BJ (cell line): ENCODE data around the gene CPED1. TPM values are rescaled to one million over a fixed set of nuclear protein-coding genes. Genes with fewer than 3 reads are reported as not detected.

Source experiments
- CTCF ChIA-PET: fragments of 350-600 bp; formaldehyde crosslinking; extraction: SDS; loops from one replicate; lab custom pipeline; 2021; ENCODE audit warnings: antibody characterized with exemption, inconsistent platforms; lab: Yijun Ruan, JAX
- POLR2A ChIA-PET: fragments of 300-600 bp; sonication (Branson Sonifier 250); formaldehyde crosslinking; extraction: SDS; loops from one replicate; lab custom pipeline; 2021; ENCODE audit warnings: antibody characterized with exemption; lab: Charles Lee
- DNase-seq: peaks from one replicate; pipeline ENCODE4 v3.0.0-alpha.2; 2011; ENCODE audit warnings: low read depth
- H3K27me3 ChIP-seq: 2 replicates; pipeline ENCODE4 v1.6.0; 2011; ENCODE audit warnings: low read length; ENCODE audit not compliant: control insufficient read depth, insufficient read depth
- H3K36me3 ChIP-seq: 2 replicates; pipeline ENCODE4 v1.5.1; 2011; ENCODE audit warnings: low read length; ENCODE audit not compliant: control insufficient read depth, insufficient read depth
- H3K4me3 ChIP-seq: 2 replicates; pipeline ENCODE4 v1.5.1; 2011; ENCODE audit warnings: low read depth, mild to moderate bottlenecking, control low read depth, low read length
- CTCF ChIP-seq: IDR thresholded peaks from 2 replicates; pipeline ENCODE4 v1.5.1; 2011; ENCODE audit warnings: low read depth, mild to moderate bottlenecking, control low read depth, inconsistent platforms, low read length, moderate library complexity; ENCODE audit not compliant: insufficient read depth
- polyA plus RNA-seq: library from polyadenylated mRNA; depleted of rRNA; stranded (reverse); fragments of >200 nt; gene quantifications from 2 replicates; pipeline ENCODE4 v1.2.3, GENCODE V29; 2011

The CPED1 gene
- polyA plus RNA-seq, 1 experiment = 18.3 TPM

- TF ChIP-seq CTCF = no peak
- Histone ChIP-seq H3K4me3 (no peak overlapping the region), H3K27me3 (no peaks in the 10 kb centered on the region), H3K36me3 (no peaks in the 10 kb centered on the region; the same call in 1 of the 2 replicates)
- no peak for DNase-seq
- ChIA-PET CTCF (no interaction called here), POLR2A (no interaction called here)
Measured at GRCh38 chr7:121023194-121023593, 34.7 kb downstream of the CPED1 start.

GRCh38 chr7:121023683-121024511 lies 35.4 kb downstream of the CPED1 start:
- Histone ChIP-seq H3K27me3 (no peaks in the 10 kb centered on the region), H3K4me3 (no peak overlapping the region; the same call in 1 of the 2 replicates), H3K36me3 (no peaks in the 10 kb centered on the region; the same call in 1 of the 2 replicates)
- no peak for TF ChIP-seq CTCF
- POLR2A ChIA-PET = interaction anchor here (0.9 kb wide), 1 partner anchor 34 kb away, joined by 3 read pairs; no protein-coding TSS in a partner anchor
- CTCF ChIA-PET = interaction anchor here (1.1 to 1.7 kb wide), 4 partner anchors 16 to 59 kb away, joined by 3 to 5 read pairs (median 4); partner anchors contain the start of gene CPED1
- no peak for DNase-seq

- POLR2A ChIA-PET = interaction anchor here (0.9 kb wide), 1 partner anchor 34 kb away, joined by 3 read pairs; no protein-coding TSS in a partner anchor
- no peak for DNase-seq
- no peak for TF ChIP-seq CTCF
- CTCF ChIA-PET = interaction anchor here (1.1 to 1.7 kb wide), 4 partner anchors 15 to 58 kb away, joined by 3 to 5 read pairs (median 4); partner anchors contain the start of gene CPED1
- H3K4me3 ChIP-seq = no peak overlapping the region
- H3K27me3 ChIP-seq = no peaks in the 10 kb centered on the region
- no peaks in the 10 kb centered on the region; the same call in 1 of the 2 replicates for H3K36me3 ChIP-seq
Measured at GRCh38 chr7:121024611-121025010, 36.1 kb downstream of the CPED1 start.

- no peak for TF ChIP-seq CTCF
- no peak for DNase-seq
- POLR2A ChIA-PET = interaction anchor here (0.6 kb wide), 1 partner anchor 57 kb away, joined by 6 read pairs; no protein-coding TSS in a partner anchor
- no peak overlapping the region for H3K4me3 ChIP-seq
- CTCF ChIA-PET = no interaction called here
- H3K27me3 ChIP-seq = no peaks in the 10 kb centered on the region
- H3K36me3 ChIP-seq = no peaks in the 10 kb centered on the region
Measured at GRCh38 chr7:121026159-121026558, 37.6 kb downstream of the CPED1 start.

GRCh38 chr7:121026577-121027111 lies 38.1 kb downstream of the CPED1 start:
- no peak for DNase-seq

More at GRCh38 chr7:121026577-121027111, 38.1 kb downstream of the CPED1 start:
- TF ChIP-seq CTCF = no peak
- Histone ChIP-seq H3K27me3 (no peaks in the 10 kb centered on the region), H3K4me3 (no peak overlapping the region), H3K36me3 (no peaks in the 10 kb centered on the region)
- POLR2A ChIA-PET = interaction anchor here (0.6 kb wide), 1 partner anchor 56 kb away, joined by 6 read pairs; no protein-coding TSS in a partner anchor
- CTCF ChIA-PET = interaction anchor here (1.3 to 2.7 kb wide), 3 partner anchors 13 to 55 kb away, joined by 5 to 19 read pairs (median 6); partner anchors contain the start of gene CPED1
